HG02885 (cell line): ENCODE results near the gene JAM3.
A peak's percentile ranks its signal among the peaks of the same experiment; 100 is the strongest.
"Not testable (repeated sequence)": the region's sequence is repeated elsewhere in the genome, so short reads cannot be mapped to it uniquely, and the experiment has no call there.

Experiments
- ATAC-seq: cut with Tn5 transposase; IDR thresholded peaks from one replicate; pipeline ENCODE4 v1.9.1; 2021; ENCODE audit warnings: mild to moderate bottlenecking; ENCODE audit not compliant: unreplicated experiment, poor library complexity

Gene JAM3

DNA sequence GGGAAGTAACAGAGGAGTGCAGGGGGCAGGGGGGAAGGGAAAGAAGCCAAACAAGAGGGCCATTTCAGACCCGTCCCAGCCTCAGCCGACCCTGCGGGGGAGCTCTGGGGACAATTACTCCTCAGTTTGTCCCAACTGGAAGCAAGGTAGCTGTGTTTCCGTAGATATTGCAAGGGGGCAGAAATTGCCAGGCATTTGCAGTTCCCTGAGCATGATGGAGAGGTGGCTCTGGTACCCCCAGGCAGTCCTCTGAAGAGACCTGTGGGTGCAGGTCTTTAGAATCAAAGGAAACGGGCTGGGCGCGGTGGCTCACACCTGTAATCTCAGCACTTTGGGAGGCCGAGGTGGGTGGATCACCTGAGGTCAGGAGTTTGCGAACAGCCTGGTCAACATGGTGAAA lies 13.8 kb upstream of the JAM3 start:
- ATAC-seq: no peak

DNA sequence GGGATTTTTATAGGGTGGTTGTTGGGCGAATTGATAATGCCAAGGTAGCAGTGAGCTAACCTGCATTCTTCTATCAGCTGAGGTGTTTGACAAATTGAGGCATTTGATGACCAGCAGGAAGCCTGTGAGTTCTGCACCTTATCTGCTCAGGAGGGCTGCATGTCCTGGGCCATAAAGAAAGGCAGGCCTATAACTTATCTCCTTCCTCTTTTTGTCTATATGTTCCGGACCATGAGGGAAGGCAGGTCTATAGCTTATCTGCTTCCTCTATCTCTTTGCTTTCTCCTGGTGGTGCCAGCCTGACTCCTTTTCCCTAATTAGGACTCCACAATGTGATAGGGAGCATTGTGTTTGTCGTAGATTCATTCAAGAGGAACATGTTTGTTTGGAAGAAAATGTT lies 8.6 kb upstream of the JAM3 start:
- no peak for ATAC-seq

DNA sequence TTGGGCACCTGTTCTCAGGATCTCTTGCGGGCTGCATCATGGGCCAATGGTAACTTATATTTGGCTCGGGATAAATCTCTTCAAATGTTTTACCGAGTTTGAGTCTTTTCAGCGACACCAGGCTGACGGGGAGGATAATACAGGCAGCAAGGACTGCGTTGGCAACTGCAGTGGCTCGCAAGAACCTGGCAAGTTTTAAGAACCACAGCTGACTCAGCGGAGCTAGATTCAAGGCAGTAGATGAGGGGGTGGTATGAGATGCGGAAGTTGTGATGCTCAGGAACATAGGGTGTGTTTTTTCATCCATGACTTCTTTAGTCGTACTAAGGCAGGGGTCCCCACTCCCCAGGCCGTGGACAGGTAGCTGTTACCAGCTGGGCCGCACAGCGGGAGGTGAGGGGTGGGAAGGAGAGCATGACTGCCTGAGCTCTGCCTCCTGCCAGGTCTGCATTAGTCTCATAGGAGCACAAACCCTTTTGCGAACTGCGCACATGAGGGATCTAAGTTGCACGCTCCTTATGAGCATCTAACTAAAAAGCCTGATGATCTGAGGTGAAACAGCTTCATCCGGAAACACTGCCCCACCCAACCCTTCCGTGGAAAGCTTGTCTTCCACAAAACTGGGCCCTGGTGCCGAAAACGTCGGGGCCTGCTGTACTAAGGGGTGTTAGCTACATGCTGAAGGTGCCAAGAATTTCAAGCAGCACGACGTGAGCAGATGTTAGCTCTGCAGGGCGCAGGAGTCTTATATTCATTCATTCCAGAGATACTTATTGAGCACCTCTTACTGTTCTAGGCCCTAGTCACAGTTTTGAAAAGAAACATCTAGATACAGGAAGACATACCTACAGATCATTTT lies 6.4 kb upstream of the JAM3 start:
- no peak for ATAC-seq

- no peak for ATAC-seq
Measured at GRCh38 chr11:134063124-134063495, 5.8 kb upstream of the JAM3 start.

DNA sequence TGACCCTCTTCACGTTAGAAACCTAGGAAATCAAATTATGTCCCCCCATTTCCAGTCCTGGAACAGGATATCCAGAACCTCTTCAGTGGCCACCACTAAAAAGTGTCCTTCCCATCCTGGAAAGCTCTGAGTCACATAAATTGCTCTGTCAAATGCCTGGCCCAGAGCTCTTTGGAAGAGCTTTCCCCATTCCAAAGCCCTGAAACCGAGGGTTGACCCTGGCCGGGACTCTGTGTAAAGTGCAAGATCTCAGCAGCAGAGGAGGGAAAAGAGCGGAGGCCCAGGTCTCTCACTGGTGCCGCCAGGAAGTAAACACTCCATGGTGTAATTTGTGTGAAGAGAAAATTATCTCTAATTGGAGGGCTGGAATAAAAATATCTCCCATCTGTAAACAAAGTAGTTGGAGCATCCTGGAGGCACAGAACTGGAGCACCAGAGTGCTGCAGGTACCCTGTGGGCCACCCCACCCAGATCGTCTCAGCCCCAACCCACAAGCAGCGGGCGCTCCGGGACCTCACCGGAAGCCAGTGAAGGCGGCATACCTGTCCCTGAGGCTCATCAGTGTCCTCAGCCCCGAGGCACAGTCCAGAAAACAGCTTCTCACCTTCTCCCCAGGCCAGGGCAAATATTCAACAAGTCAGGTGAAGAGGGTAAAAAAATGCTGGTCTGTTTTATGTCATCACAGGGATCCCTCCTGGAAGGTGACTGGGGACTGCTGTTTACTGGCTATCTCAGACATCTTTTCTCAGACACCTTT lies 4.7 kb upstream of the JAM3 start:
- no peak for ATAC-seq

DNA sequence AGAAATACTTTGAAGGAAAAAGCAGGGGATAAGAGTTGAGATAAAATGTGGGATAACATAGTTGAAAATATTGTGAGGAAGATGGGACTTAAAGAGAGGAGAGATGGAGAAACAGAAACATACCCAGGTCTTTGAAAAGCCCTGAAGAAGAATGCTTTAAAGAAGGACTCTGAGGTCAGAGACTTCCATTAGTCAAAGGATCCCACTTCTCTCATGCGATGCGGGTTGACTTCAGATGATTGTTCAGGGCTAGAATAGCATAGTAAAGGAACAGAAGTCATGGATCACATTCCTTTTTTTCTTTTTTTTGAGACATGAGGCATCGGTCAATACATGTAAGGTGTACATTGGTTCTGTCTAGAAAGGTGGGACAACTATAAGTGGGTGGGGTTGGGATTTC lies 3.5 kb upstream of the JAM3 start:
- ATAC-seq: no peak

GRCh38 chr11:134066943-134067885 lies 1.7 kb upstream of the JAM3 start:
- no peak for ATAC-seq

- ATAC-seq: no peak
Measured at GRCh38 chr11:134069426-134070341, 812 bp downstream of the JAM3 start.

DNA sequence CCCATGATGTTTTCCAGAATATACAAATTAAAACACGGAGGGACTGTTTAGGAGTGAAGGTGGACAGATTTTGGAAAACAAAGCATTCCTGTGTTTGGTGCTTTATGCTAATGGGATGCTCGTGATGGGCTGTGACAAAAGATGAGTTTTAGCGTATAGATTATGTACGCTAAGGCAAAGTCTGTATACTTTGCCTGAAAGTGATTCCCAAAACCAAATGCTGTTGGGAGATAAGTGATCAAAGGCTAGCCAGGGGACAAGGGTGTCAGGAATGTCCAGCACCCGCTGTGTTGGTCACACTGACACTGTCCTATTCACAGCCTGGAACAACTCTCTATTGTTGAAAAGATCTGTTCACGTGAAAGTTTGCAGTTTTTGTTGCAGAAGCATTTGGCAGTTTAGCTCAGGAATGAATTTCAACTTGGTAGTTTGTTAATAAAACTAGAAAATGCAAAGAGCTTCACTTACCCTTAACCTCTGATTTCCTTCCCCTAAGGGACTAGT lies 1.5 kb downstream of the JAM3 start:
- ATAC-seq: no peak

- ATAC-seq: no peak
Measured at GRCh38 chr11:134071306-134071705, 2.4 kb downstream of the JAM3 start.

- no peak for ATAC-seq
Measured at GRCh38 chr11:134071766-134072402, 3.0 kb downstream of the JAM3 start.

DNA sequence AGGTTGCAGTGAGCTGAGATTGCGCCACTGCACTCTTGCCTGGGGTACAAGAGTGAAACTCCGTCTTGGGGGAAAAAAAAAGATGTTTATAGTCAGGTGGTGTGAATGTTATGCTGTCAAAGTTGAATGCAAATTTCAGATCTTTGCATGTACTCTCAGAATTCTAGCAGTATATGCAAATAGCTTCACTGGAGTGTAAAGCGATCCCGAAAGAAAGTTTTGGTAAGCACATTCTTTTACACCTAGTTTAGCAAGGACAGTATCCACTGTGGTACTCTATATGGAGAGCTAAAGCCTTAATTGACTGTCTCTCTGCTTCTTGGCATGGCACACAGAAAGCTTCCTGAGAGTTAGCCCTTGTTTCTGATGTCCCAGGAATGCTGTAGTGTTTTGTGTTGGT lies 4.0 kb downstream of the JAM3 start:
- ATAC-seq: peak; percentile 63

GRCh38 chr11:134074346-134074745 lies 5.5 kb downstream of the JAM3 start:
- no peak for ATAC-seq

GRCh38 chr11:134074766-134075165 lies 5.9 kb downstream of the JAM3 start:
- no peak for ATAC-seq

- no peak for ATAC-seq
Measured at GRCh38 chr11:134079317-134079716, 10.4 kb downstream of the JAM3 start.

DNA sequence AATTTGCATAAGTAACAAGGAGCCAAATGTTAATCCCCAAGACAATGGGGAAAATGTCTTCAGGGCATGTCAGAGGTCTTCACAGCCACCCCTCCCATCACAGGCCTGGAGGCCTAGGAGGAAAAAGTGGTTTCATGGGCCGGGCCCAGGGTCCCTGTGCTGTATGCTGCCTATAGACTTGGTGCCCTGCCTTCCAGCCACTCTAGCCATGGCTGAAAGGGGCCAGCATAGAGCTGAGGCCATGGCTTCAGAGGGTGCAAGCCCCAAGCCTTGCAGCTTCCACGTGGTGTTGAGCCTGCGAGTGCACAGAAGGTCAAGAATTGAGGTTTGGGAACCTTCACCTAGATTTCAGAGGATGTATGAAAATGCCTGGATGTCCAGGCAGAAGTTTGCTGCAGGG lies 12.4 kb downstream of the JAM3 start:
- not testable (repeated sequence) for ATAC-seq

- ATAC-seq: no peak
Measured at GRCh38 chr11:134082990-134083389, 14.1 kb downstream of the JAM3 start.

- no peak for ATAC-seq
Measured at GRCh38 chr11:134086376-134086775, 17.5 kb downstream of the JAM3 start.

- not testable (repeated sequence) for ATAC-seq
Measured at GRCh38 chr11:134092006-134092405, 23.1 kb downstream of the JAM3 start.
